Testis (tissue), 2 donors: ENCODE data around the gene DEPDC5.

Source experiments
- CTCF ChIP-seq, 3 experiments: fragments of 450-650 bp in 2 of 3; fragments of 200-600 bp in 1 of 3; sonication (generic) in 1 of 3; IDR thresholded peaks; one replicate each; pipeline ENCODE4 v1.5.1; 2016 to 2019; ENCODE audit warnings: antibody characterized with exemption in 3 of 3, mild to moderate bottlenecking in 2 of 3, moderate library complexity in 1 of 3
- POLR2A ChIP-seq: fragments of 450-650 bp; IDR thresholded peaks from one replicate; pipeline ENCODE4 v1.6.1; 2017; ENCODE audit warnings: antibody characterized with exemption, mild to moderate bottlenecking, moderate library complexity

GRCh38 chr22:31776231-31776630 lies 22.4 kb downstream of the DEPDC5 start:
- TF ChIP-seq CTCF (IDR thresholded peaks at IDR 0.05), result no peak
- TF ChIP-seq POLR2A, result no peak
